NCI-H1417 (cell line): ENCODE results near the gene DNMT3L.
"Not testable (repeated sequence)": the region's sequence is repeated elsewhere in the genome, so short reads cannot be mapped to it uniquely, and the experiment has no call there.

Experiments
- DNase-seq, 3 experiments: peaks; one replicate each; lab custom pipeline; 2025; lab: John Stamatoyannopoulos, UW

DNMT3L gene

GRCh38 chr21:44247904-44248303 is 13.8 kb downstream of the DNMT3L start:
- not testable (repeated sequence) for DNase-seq

GRCh38 chr21:44243980-44244379 is 17.7 kb downstream of the DNMT3L start:
- not testable (repeated sequence) for DNase-seq

GRCh38 chr21:44241281-44241680 is 20.4 kb downstream of the DNMT3L start:
- not testable (repeated sequence) for DNase-seq

- not testable (repeated sequence) for DNase-seq
Measured at GRCh38 chr21:44240842-44241241, 20.9 kb downstream of the DNMT3L start, which contains the start of gene ICOSLG. ICOSLG (minus strand) TSS chr21:44240943; CDS start chr21:44240817, 126 bp downstream.

- DNase-seq, result not testable (repeated sequence)
Measured at GRCh38 chr21:44240353-44240752, 21.3 kb downstream of the DNMT3L start.

- not testable (repeated sequence) for DNase-seq
Measured at GRCh38 chr21:44229561-44229960, 32.1 kb downstream of the DNMT3L start.

- not testable (repeated sequence) for DNase-seq
Measured at GRCh38 chr21:44228109-44228508, 33.6 kb downstream of the DNMT3L start.

GRCh38 chr21:44227614-44228013 is 34.1 kb downstream of the DNMT3L start:
- not testable (repeated sequence) for DNase-seq

GRCh38 chr21:44225605-44226004 is 36.1 kb downstream of the DNMT3L start:
- not testable (repeated sequence) for DNase-seq

- not testable (repeated sequence) for DNase-seq
Measured at GRCh38 chr21:44223334-44223733, 38.4 kb downstream of the DNMT3L start.

GRCh38 chr21:44220674-44221073 is 41.0 kb downstream of the DNMT3L start:
- DNase-seq, result not testable (repeated sequence)

GRCh38 chr21:44218461-44218860 is 43.2 kb downstream of the DNMT3L start:
- not testable (repeated sequence) for DNase-seq

- not testable (repeated sequence) for DNase-seq
Measured at GRCh38 chr21:44211978-44212377, 49.7 kb downstream of the DNMT3L start.

GRCh38 chr21:44211574-44211973 is 50.1 kb downstream of the DNMT3L start:
- not testable (repeated sequence) for DNase-seq

GRCh38 chr21:44207860-44208646 is 53.6 kb downstream of the DNMT3L start:
- DNase-seq, result not testable (repeated sequence)

- DNase-seq, result not testable (repeated sequence)
Measured at GRCh38 chr21:44206698-44207676, 54.7 kb downstream of the DNMT3L start.

GRCh38 chr21:44206187-44206586 is 55.5 kb downstream of the DNMT3L start:
- DNase-seq, result not testable (repeated sequence)

- not testable (repeated sequence) for DNase-seq
Measured at GRCh38 chr21:44202590-44203299, 59.0 kb downstream of the DNMT3L start.

GRCh38 chr21:44199997-44200396 is 61.7 kb downstream of the DNMT3L start:
- not testable (repeated sequence) for DNase-seq

GRCh38 chr21:44199448-44199847 is 62.2 kb downstream of the DNMT3L start:
- no peak for DNase-seq

- DNase-seq, result not testable (repeated sequence)
Measured at GRCh38 chr21:44197156-44197516, 64.6 kb downstream of the DNMT3L start.
